Esophagus squamous epithelium (tissue), 4 donors: Measurements from ENCODE around the gene ADGRD1.

Experiments used
- CTCF ChIP-seq, 6 experiments: fragments of 450-650 bp in 4 of 6; fragments of 200-600 bp in 2 of 6; sonication (generic) in 2 of 6; IDR thresholded peaks; one replicate each; pipeline ENCODE4 v1.5.1; 2016 to 2019; ENCODE audit warnings: antibody characterized with exemption in 6 of 6, mild to moderate bottlenecking in 4 of 6, moderate library complexity in 4 of 6
- POLR2A ChIP-seq, 4 donors: fragments of 450-650 bp; IDR thresholded peaks; one replicate each; pipeline ENCODE4 v1.6.1; 2017; ENCODE audit warnings: antibody characterized with exemption in 4 of 4, mild to moderate bottlenecking in 4 of 4, moderate library complexity in 3 of 4

GRCh38 chr12:131085125-131085815, 131.6 kb downstream of the ADGRD1 start:
- TF ChIP-seq CTCF (IDR thresholded peaks at IDR 0.05) (no peak), POLR2A (IDR thresholded peaks at IDR 0.05) (no peak)
